ENCODE results near the gene PARD3.

The PARD3 gene

GRCh38 chr10:34125702-34126101 lies 689.4 kb downstream of the PARD3 start:
- no peak overlapping the region for H3K27ac ChIP-seq (ENCODE audit: low read depth, low read length)
- H3K4me2 ChIP-seq (ENCODE audit: low read length) = no peak overlapping the region
- no peaks in the 10 kb centered on the region for H3K79me2 ChIP-seq (ENCODE audit: control insufficient read depth, low read length)
- H4K20me1 ChIP-seq (ENCODE audit: control insufficient read depth, insufficient read depth, low read depth, low read length) = no peaks in the 10 kb centered on the region
- no peaks in the 10 kb centered on the region for H3F3A ChIP-seq (ENCODE audit: control insufficient read depth, insufficient read depth)
- no peaks in the 10 kb centered on the region for H3K9me2 ChIP-seq (replicated peaks; ENCODE audit: control insufficient read depth, low read length)
- no peaks in the 10 kb centered on the region for H3K36me3 ChIP-seq (ENCODE audit: control insufficient read depth, low read length)
- no peaks in the 10 kb centered on the region for H3K9me3 ChIP-seq (ENCODE audit: control insufficient read depth, insufficient read depth, low read length)
- H3K27me3 ChIP-seq (ENCODE audit: control insufficient read depth, low read length) = no peaks in the 10 kb centered on the region
- no peak for TF ChIP-seq CTCF (IDR thresholded peaks at IDR 0.05; ENCODE audit: low read depth, low read length, poor library complexity, severe bottlenecking)
- no peak for TF ChIP-seq EZH2phosphoT487 (IDR thresholded peaks at IDR 0.05; ENCODE audit: borderline replicate concordance, low read length)
- H3K4me1 ChIP-seq (ENCODE audit: control insufficient read depth, low read length) = no peaks in the 10 kb centered on the region
- no peak overlapping the region for H3K4me3 ChIP-seq (ENCODE audit: low read length)

GRCh38 chr10:34124522-34125035 lies 690.5 kb downstream of the PARD3 start:
- Histone ChIP-seq H3K27ac (ENCODE audit: low read depth, low read length) (no peak overlapping the region), H3K4me3 (ENCODE audit: low read length) (no peak overlapping the region), H3K9me3 (ENCODE audit: control insufficient read depth, insufficient read depth, low read length) (no peaks in the 10 kb centered on the region), H3K4me2 (ENCODE audit: low read length) (no peak overlapping the region), H3K36me3 (ENCODE audit: control insufficient read depth, low read length) (no peaks in the 10 kb centered on the region), H3K9me2 (replicated peaks; ENCODE audit: control insufficient read depth, low read length) (no peaks in the 10 kb centered on the region), H3K4me1 (ENCODE audit: control insufficient read depth, low read length) (no peaks in the 10 kb centered on the region), H3F3A (ENCODE audit: control insufficient read depth, insufficient read depth) (no peaks in the 10 kb centered on the region), H4K20me1 (ENCODE audit: control insufficient read depth, insufficient read depth, low read depth, low read length) (no peaks in the 10 kb centered on the region), H3K79me2 (ENCODE audit: control insufficient read depth, low read length) (no peaks in the 10 kb centered on the region), H3K27me3 (ENCODE audit: control insufficient read depth, low read length) (no peaks in the 10 kb centered on the region)
- TF ChIP-seq CTCF (IDR thresholded peaks at IDR 0.05; ENCODE audit: low read depth, low read length, poor library complexity, severe bottlenecking) = no peak
- no peak for TF ChIP-seq EZH2phosphoT487 (IDR thresholded peaks at IDR 0.05; ENCODE audit: borderline replicate concordance, low read length)

- H3K4me1 ChIP-seq (ENCODE audit: control insufficient read depth, low read length) = no peaks in the 10 kb centered on the region
- no peak overlapping the region for H3K27ac ChIP-seq (ENCODE audit: low read depth, low read length)
- H3K36me3 ChIP-seq (ENCODE audit: control insufficient read depth, low read length) = no peaks in the 10 kb centered on the region
- H3F3A ChIP-seq (ENCODE audit: control insufficient read depth, insufficient read depth) = no peaks in the 10 kb centered on the region
- H3K9me3 ChIP-seq (ENCODE audit: control insufficient read depth, insufficient read depth, low read length) = no peaks in the 10 kb centered on the region
- no peaks in the 10 kb centered on the region for H3K27me3 ChIP-seq (ENCODE audit: control insufficient read depth, low read length)
- H4K20me1 ChIP-seq (ENCODE audit: control insufficient read depth, insufficient read depth, low read depth, low read length) = no peaks in the 10 kb centered on the region
- H3K9me2 ChIP-seq (replicated peaks; ENCODE audit: control insufficient read depth, low read length) = no peaks in the 10 kb centered on the region
- H3K79me2 ChIP-seq (ENCODE audit: control insufficient read depth, low read length) = no peaks in the 10 kb centered on the region
- no peak overlapping the region for H3K4me2 ChIP-seq (ENCODE audit: low read length)
- H3K4me3 ChIP-seq (ENCODE audit: low read length) = no peak overlapping the region
- TF ChIP-seq CTCF (IDR thresholded peaks at IDR 0.05; ENCODE audit: low read depth, low read length, poor library complexity, severe bottlenecking) (no peak), EZH2phosphoT487 (IDR thresholded peaks at IDR 0.05; ENCODE audit: borderline replicate concordance, low read length) (no peak)
Observed at GRCh38 chr10:34121781-34122622, 693.1 kb downstream of the PARD3 start.
